Kidney (tissue), 22 donors: ENCODE data around the gene WFDC9. TPM values are rescaled to one million over a fixed set of nuclear protein-coding genes. Genes with fewer than 3 reads are reported as not detected.
"Not testable (repeated sequence)": the region's sequence is repeated elsewhere in the genome, so short reads cannot be mapped to it uniquely, and the experiment has no call there.

Source experiments
- DNase-seq, 5 donors: peaks; one replicate each; pipeline ENCODE4 v3.0.0-alpha.2; 2013 to 2020
- FAIRE-seq: peaks from 2 replicates; lab custom pipeline; 2012; peaks lifted over from hg19 to GRCh38; lab: Jason Lieb, UNC
- H3K27ac ChIP-seq, 2 donors: one replicate each; pipeline ENCODE4 v1.7.0; 2013; ENCODE audit warnings: low read depth in 2 of 2, low read length in 2 of 2, inconsistent platforms in 1 of 2
- H3K27me3 ChIP-seq: one replicate; pipeline ENCODE4 v1.7.1; 2013; ENCODE audit warnings: low read length, inconsistent platforms; ENCODE audit not compliant: control insufficient read depth, insufficient read depth
- H3K36me3 ChIP-seq, 3 donors: one replicate each; pipeline versions ENCODE4 v1.7.0 to v1.7.1; 2013; ENCODE audit warnings: low read length in 3 of 3, control low read depth in 1 of 3, inconsistent platforms in 1 of 3; ENCODE audit not compliant: insufficient read depth in 3 of 3, control insufficient read depth in 2 of 3
- H3K4me1 ChIP-seq, 3 donors: one replicate each; pipeline versions ENCODE4 v1.7.0 to v1.7.1; 2013; ENCODE audit warnings: low read length in 3 of 3, inconsistent platforms in 1 of 3, low read depth in 1 of 3; ENCODE audit not compliant: control insufficient read depth in 2 of 3, insufficient read depth in 2 of 3
- H3K4me3 ChIP-seq, 3 donors: one replicate each; pipeline versions ENCODE4 v1.7.0 to v1.8.1; 2013; ENCODE audit warnings: low read length in 3 of 3, control low read depth in 1 of 3, inconsistent platforms in 1 of 3
- H3K9ac ChIP-seq, 3 donors: one replicate each; pipeline versions ENCODE4 v1.7.0 to v1.7.1; 2013; ENCODE audit warnings: low read length in 3 of 3, control low read depth in 1 of 3, inconsistent platforms in 1 of 3
- H3K9me3 ChIP-seq, 3 donors: one replicate each; pipeline versions ENCODE4 v1.7.0 to v1.7.1; 2013; ENCODE audit warnings: low read length in 3 of 3, control low read depth in 1 of 3, inconsistent platforms in 1 of 3; ENCODE audit not compliant: control insufficient read depth in 2 of 3, insufficient read depth in 1 of 3
- CTCF ChIP-seq: IDR thresholded peaks from 3 replicates; pipeline ENCODE4 v1.5.1; 2012; ENCODE audit warnings: mild to moderate bottlenecking, moderate library complexity, borderline replicate concordance; ENCODE audit not compliant: insufficient read depth; ENCODE audit errors: extremely low read depth
- intact Hi-C: fragments of 100-400 bp; cut with DNase I; formaldehyde crosslinking; loops from one replicate; pipeline ENCODE4 v1.11.1; 2022
- long read RNA-seq, 10 donors: library from polyadenylated mRNA in 1 of 10; unstranded in 1 of 10; transcript quantifications; one replicate each; pipeline ENCODE4 v2.0.0 and lab custom pipeline, GENCODE V29; 2021 to 2026
- polyA plus RNA-seq: library from polyadenylated mRNA; stranded (reverse); fragments of 350-450 nt; fragmentation: Illumina TruSeq; extraction: RNeasy Lipid Tissue Mini Kit (QIAGEN cat#74804); gene quantifications from one replicate; pipeline ENCODE4 v1.2.3, GENCODE V29; 2014; ENCODE audit warnings: low read depth, low replicate concordance; ENCODE audit not compliant: insufficient read depth
- total RNA-seq: library from RNA; stranded (reverse); fragmentation: NEBNext Ultra II Directional; extraction: Animal tissue kit (Norgen Biotek cat#: 25700); gene quantifications from one replicate; pipeline ENCODE4 v1.2.1, GENCODE V29; 2021
- donor health status: control.
- donor health status: control.
- donor health status: control.
- donor health status: control.
- donor health status: control.
- donor health status: DM: yes; HTN: yes; CAD: no.
- donor health status: Normal renal cell carcinoma (clear cell type).

WFDC9 gene
- not detected for total RNA-seq
- not detected for polyA plus RNA-seq
- long read RNA-seq, donor 1: 0 reads
- long read RNA-seq, donor 2: 0 reads
- long read RNA-seq, donor 3: 0 reads
- long read RNA-seq, donor 4: 0 reads
- long read RNA-seq, donor 5: 0 reads
- long read RNA-seq, donor 6: 0 reads
- long read RNA-seq, donor 7: 0 reads
- long read RNA-seq, donor 8: 0 reads
- long read RNA-seq, donor 9: 0 reads
- long read RNA-seq, donor 10: 0 reads

GRCh38 chr20:45631184-45631583 lies at the start of gene WFDC9:
Gene WFDC9, minus strand, starts transcription at chr20:45631284. Its CDS starts 21,103 bp downstream, at chr20:45610181.
- Histone ChIP-seq H3K4me1 (no peaks in the 10 kb centered on the region), H3K9ac (no peak within 1 kb of the TSS), H3K36me3 (no peaks in the 10 kb centered on the region), H3K27ac (no peak within 1 kb of the TSS), H3K27me3 (no peaks in the 10 kb centered on the region), H3K4me3 (no peak within 1 kb of the TSS), H3K9me3 (no peaks in the 10 kb centered on the region)
- intact Hi-C loops: no loop called here
- no peak for TF ChIP-seq CTCF
- FAIRE-seq (no peak), DNase-seq (no peak)

GRCh38 chr20:45679650-45680049 lies 48.6 kb upstream of the WFDC9 start:
- TF ChIP-seq CTCF: no peak
- DNase-seq: no peak
- no peak overlapping the region for H3K27ac ChIP-seq
- FAIRE-seq: no peak
- H3K9ac ChIP-seq: no peak overlapping the region
- intact Hi-C loops: no loop called here
- H3K9me3 ChIP-seq: peaks cover 0 to 20% (median 17%) of the 10 kb centered on the region in 3 donors
- H3K36me3 ChIP-seq: no peaks in the 10 kb centered on the region
- no peaks in the 10 kb centered on the region for H3K4me1 ChIP-seq
- no peaks in the 10 kb centered on the region for H3K27me3 ChIP-seq
- no peak overlapping the region for H3K4me3 ChIP-seq

GRCh38 chr20:45672765-45673164 lies 41.7 kb upstream of the WFDC9 start:
- FAIRE-seq (no peak), DNase-seq (no peak)
- TF ChIP-seq CTCF: no peak
- H3K36me3 ChIP-seq: no peaks in the 10 kb centered on the region
- no peak overlapping the region for H3K4me3 ChIP-seq
- intact Hi-C loops: no loop called here
- H3K27me3 ChIP-seq: no peaks in the 10 kb centered on the region
- no peaks in the 10 kb centered on the region for H3K9me3 ChIP-seq
- no peak overlapping the region for H3K27ac ChIP-seq
- no peaks in the 10 kb centered on the region for H3K4me1 ChIP-seq
- H3K9ac ChIP-seq: no peak overlapping the region

- no peak for FAIRE-seq
- intact Hi-C loops: no loop called here
- Histone ChIP-seq H3K9me3 (no peaks in the 10 kb centered on the region), H3K9ac (no peak within 1 kb of the TSS), H3K4me3 (no peak within 1 kb of the TSS), H3K27ac (no peak within 1 kb of the TSS), H3K36me3 (no peaks in the 10 kb centered on the region), H3K27me3 (no peaks in the 10 kb centered on the region), H3K4me1 (no peaks in the 10 kb centered on the region)
- TF ChIP-seq CTCF: no peak
- no peak for DNase-seq
Observed at GRCh38 chr20:45670139-45670538, 39.1 kb upstream of the WFDC9 start, which contains the start of gene WFDC11. Gene WFDC11, minus strand, starts transcription at chr20:45670239. Its CDS starts 19,639 bp downstream, at chr20:45650600.

GRCh38 chr20:45657038-45657437 lies 26.0 kb upstream of the WFDC9 start:
- H3K9ac ChIP-seq, H3K27ac ChIP-seq, H3K4me3 ChIP-seq, H3K9me3 ChIP-seq, H3K4me1 ChIP-seq, DNase-seq, H3K27me3 ChIP-seq, H3K36me3 ChIP-seq, FAIRE-seq, intact Hi-C loops: not testable (repeated sequence)
